Smooth muscle cell (in vitro differentiated cells): ENCODE results near the gene C10orf105. TPM values are rescaled to one million over a fixed set of nuclear protein-coding genes. Genes with fewer than 3 reads are reported as not detected.

Experiments used
- DNase-seq: peaks from one replicate; lab custom pipeline; 2025; ENCODE audit not compliant: unreplicated experiment; lab: John Stamatoyannopoulos, UW
- H2AFZ ChIP-seq: fragments of 200-600 bp; sonication (generic); 2 replicates; pipeline ENCODE4 v1.6.0; 2016; ENCODE audit warnings: antibody characterized with exemption, low read depth, mild to moderate bottlenecking
- H3F3A ChIP-seq: fragments of 200-600 bp; sonication (generic); 2 replicates; pipeline ENCODE4 v1.6.0; 2017; ENCODE audit warnings: antibody characterized with exemption, low read depth
- H3K27ac ChIP-seq: fragments of 200-600 bp; sonication (generic); 2 replicates; pipeline ENCODE4 v1.5.1; 2016; ENCODE audit warnings: low read depth, mild to moderate bottlenecking
- H3K27me3 ChIP-seq: fragments of 200-600 bp; sonication (generic); 2 replicates; pipeline ENCODE4 v1.6.1; 2016; ENCODE audit warnings: low read depth, mild to moderate bottlenecking
- H3K36me3 ChIP-seq: fragments of 200-600 bp; sonication (generic); 2 replicates; pipeline ENCODE4 v1.5.1; 2016; ENCODE audit warnings: low read depth
- H3K4me1 ChIP-seq: fragments of 200-600 bp; sonication (generic); 2 replicates; pipeline ENCODE4 v1.5.1; 2016; ENCODE audit warnings: low read depth
- H3K4me2 ChIP-seq: fragments of 200-600 bp; sonication (generic); 2 replicates; pipeline ENCODE4 v1.6.0; 2016; ENCODE audit warnings: mild to moderate bottlenecking
- H3K4me3 ChIP-seq: fragments of 200-600 bp; sonication (generic); 2 replicates; pipeline ENCODE4 v1.5.1; 2016; ENCODE audit warnings: mild to moderate bottlenecking
- H3K79me2 ChIP-seq: fragments of 200-600 bp; sonication (generic); 2 replicates; pipeline ENCODE4 v1.6.0; 2016; ENCODE audit warnings: low read depth, mild to moderate bottlenecking
- H3K9ac ChIP-seq: fragments of 200-600 bp; sonication (generic); 2 replicates; pipeline ENCODE4 v1.6.0; 2016; ENCODE audit warnings: low read depth
- H3K9me3 ChIP-seq: fragments of 200-600 bp; sonication (generic); replicated peaks from 2 replicates; pipeline ENCODE4 v1.5.1; 2016; ENCODE audit warnings: low read depth
- H4K20me1 ChIP-seq: fragments of 200-600 bp; sonication (generic); 2 replicates; pipeline ENCODE4 v1.6.0; 2016; ENCODE audit warnings: low read depth
- CTCF ChIP-seq: fragments of 200-600 bp; sonication (generic); IDR thresholded peaks from 2 replicates; pipeline ENCODE4 v1.5.1; 2017; ENCODE audit warnings: borderline replicate concordance, mild to moderate bottlenecking, antibody characterized with exemption; ENCODE audit not compliant: insufficient read depth, poor library complexity, severe bottlenecking
- WGBS: methylation state at CpG from one replicate; pipeline ENCODE4 v1.1.7; 2016; ENCODE audit warnings: low lambda C conversion rate; 5-methylcytosine and 5-hydroxymethylcytosine counted together
- polyA plus RNA-seq: library from polyadenylated mRNA; unstranded; fragments of >200 nt; fragmentation: Nextera tagmentation; extraction: Ambion mirVana; gene quantifications from 2 replicates; pipeline ENCODE4 v1.2.1, GENCODE V29; 2016
- total RNA-seq: library from RNA; depleted of rRNA; stranded (reverse); fragments of >200 nt; gene quantifications from 2 replicates; pipeline ENCODE4 v1.2.3, GENCODE V29; 2014

Gene C10orf105
- total and polyA plus RNA-seq, 2 experiments from 2014 or later = 0.09 TPM; not detected in 1

- TF ChIP-seq CTCF = no peak
- Histone ChIP-seq H3K36me3 (no peaks in the 10 kb centered on the region), H3K79me2 (no peaks in the 10 kb centered on the region), H3K27ac (no peak overlapping the region), H3K4me3 (no peak overlapping the region), H3K9ac (no peak overlapping the region), H3K4me2 (no peak overlapping the region), H3F3A (no peaks in the 10 kb centered on the region), H3K9me3 (no peaks in the 10 kb centered on the region), H2AFZ (no peak overlapping the region), H4K20me1 (no peaks in the 10 kb centered on the region), H3K27me3 (no peaks in the 10 kb centered on the region), H3K4me1 (no peaks in the 10 kb centered on the region)
- 78% methylated on average over 2 of the region's 2 CpGs for WGBS
- no peak for DNase-seq
Measured at GRCh38 chr10:71705582-71705981, 14.0 kb downstream of the C10orf105 start.

- Histone ChIP-seq H3K36me3 (no peaks in the 10 kb centered on the region), H3K4me3 (no peak overlapping the region), H2AFZ (no peak overlapping the region), H3F3A (no peaks in the 10 kb centered on the region), H3K9ac (no peak overlapping the region), H3K4me2 (no peak overlapping the region), H3K27me3 (no peaks in the 10 kb centered on the region), H3K9me3 (no peaks in the 10 kb centered on the region), H4K20me1 (no peaks in the 10 kb centered on the region), H3K79me2 (no peaks in the 10 kb centered on the region), H3K4me1 (no peaks in the 10 kb centered on the region), H3K27ac (no peak overlapping the region)
- no peak for TF ChIP-seq CTCF
- DNase-seq = no peak
- 96% methylated on average over 17 of the region's 18 CpGs for WGBS
Measured at GRCh38 chr10:71704816-71705215, 14.8 kb downstream of the C10orf105 start.

- Histone ChIP-seq H3K4me2 (no peak overlapping the region), H3K9me3 (no peaks in the 10 kb centered on the region), H3K27me3 (peaks cover 10% of the 10 kb centered on the region), H3K4me3 (no peak overlapping the region), H3K9ac (no peak overlapping the region), H3F3A (no peaks in the 10 kb centered on the region), H3K79me2 (no peaks in the 10 kb centered on the region), H3K27ac (no peak overlapping the region), H3K4me1 (no peaks in the 10 kb centered on the region), H4K20me1 (no peaks in the 10 kb centered on the region), H3K36me3 (no peaks in the 10 kb centered on the region), H2AFZ (no peak overlapping the region)
- WGBS = 95% methylated on average over 11 of the region's 11 CpGs
- no peak for TF ChIP-seq CTCF
- no peak for DNase-seq
Measured at GRCh38 chr10:71703577-71703976, 16.0 kb downstream of the C10orf105 start.

- no peak for TF ChIP-seq CTCF
- no peaks in the 10 kb centered on the region for H3K36me3 ChIP-seq
- no peak overlapping the region for H3K27ac ChIP-seq
- H3F3A ChIP-seq = no peaks in the 10 kb centered on the region
- DNase-seq = no peak
- peaks cover 12% of the 10 kb centered on the region for H3K27me3 ChIP-seq
- H3K4me2 ChIP-seq = no peak overlapping the region
- no peaks in the 10 kb centered on the region for H3K9me3 ChIP-seq
- H3K9ac ChIP-seq = no peak overlapping the region
- H2AFZ ChIP-seq = no peak overlapping the region
- 90% methylated on average over 10 of the region's 11 CpGs for WGBS
- no peaks in the 10 kb centered on the region for H3K4me1 ChIP-seq
- no peak overlapping the region for H3K4me3 ChIP-seq
- no peaks in the 10 kb centered on the region for H4K20me1 ChIP-seq
- H3K79me2 ChIP-seq = no peaks in the 10 kb centered on the region
Measured at GRCh38 chr10:71701496-71702132, 18.0 kb downstream of the C10orf105 start.
